Neural cell (in vitro differentiated cells): ENCODE data around the gene TEX9. TPM values are rescaled to one million over a fixed set of nuclear protein-coding genes. Genes with fewer than 3 reads are reported as not detected.

Experiments used
- H2AFZ ChIP-seq: fragments of 200-600, 300-800 bp; sonication (generic), shearing (Covaris generic); 2 replicates; pipeline ENCODE4 v1.6.0; 2014; ENCODE audit warnings: low read depth, mild to moderate bottlenecking, antibody characterized with exemption, low read length, moderate library complexity
- H3F3A ChIP-seq: fragments of 200-600 bp; shearing (Covaris generic); 2 replicates; pipeline ENCODE4 v1.6.1; 2016; ENCODE audit warnings: mild to moderate bottlenecking, moderate library complexity, mixed read lengths, antibody characterized with exemption, low read length; ENCODE audit not compliant: insufficient read depth, poor library complexity, severe bottlenecking
- H3K27ac ChIP-seq: fragments of 200-600, 300-800 bp; sonication (generic), shearing (Covaris generic); 2 replicates; pipeline ENCODE4 v1.5.1; 2014; ENCODE audit warnings: mild to moderate bottlenecking, low read length, moderate library complexity
- H3K27me3 ChIP-seq: fragments of 300-800, 200-600 bp; sonication (generic), shearing (Covaris generic); 2 replicates; pipeline ENCODE4 v1.6.0; 2014; ENCODE audit warnings: mild to moderate bottlenecking, low read depth, low read length, moderate library complexity; ENCODE audit not compliant: insufficient read depth
- H3K36me3 ChIP-seq: fragments of 300-800, 200-600 bp; sonication (generic), shearing (Covaris generic); 2 replicates; pipeline ENCODE4 v1.5.1; 2014; ENCODE audit warnings: mild to moderate bottlenecking, antibody characterized with exemption, low read length, moderate library complexity; ENCODE audit not compliant: insufficient read depth
- H3K4me2 ChIP-seq: fragments of 300-800, 200-600 bp; sonication (generic), shearing (Covaris generic); 2 replicates; pipeline ENCODE4 v1.6.0; 2014; ENCODE audit warnings: mild to moderate bottlenecking, low read length
- H3K4me3 ChIP-seq: fragments of 300-800, 200-600 bp; sonication (generic), shearing (Covaris generic); 2 replicates; pipeline ENCODE4 v1.5.1; 2014; ENCODE audit warnings: mild to moderate bottlenecking, low read length, moderate library complexity
- H3K79me2 ChIP-seq: fragments of 200-600 bp; shearing (Covaris generic); replicated peaks from 2 replicates; pipeline ENCODE4 v1.6.0; 2014; ENCODE audit warnings: mild to moderate bottlenecking, low read length, moderate library complexity; ENCODE audit not compliant: insufficient read depth
- H3K9ac ChIP-seq: fragments of 300-800, 200-600 bp; sonication (generic), shearing (Covaris generic); 2 replicates; pipeline ENCODE4 v1.6.1; 2016; ENCODE audit warnings: mild to moderate bottlenecking, low read length, mixed read lengths
- H3K9me2 ChIP-seq: fragments of 200-600 bp; shearing (Covaris generic); 2 replicates; pipeline ENCODE4 v1.6.1; 2016; ENCODE audit warnings: mild to moderate bottlenecking, low read length, mixed read lengths; ENCODE audit not compliant: insufficient read depth
- H3K9me3 ChIP-seq: fragments of 200-600, 300-800 bp; sonication (generic), shearing (Covaris generic); 2 replicates; pipeline ENCODE4 v1.6.1; 2016; ENCODE audit warnings: mild to moderate bottlenecking, mixed run types, low read length, moderate library complexity, mixed read lengths
- H4K20me1 ChIP-seq: fragments of 200-600 bp; shearing (Covaris generic); 2 replicates; pipeline ENCODE4 v1.6.1; 2016; ENCODE audit warnings: mild to moderate bottlenecking, mixed run types; ENCODE audit not compliant: insufficient read depth
- CTCF ChIP-seq: fragments of 450-650 bp; IDR thresholded peaks from 2 replicates; pipeline ENCODE4 v1.5.1; 2014; ENCODE audit warnings: antibody characterized with exemption, mild to moderate bottlenecking, moderate library complexity; ENCODE audit not compliant: poor library complexity, severe bottlenecking
- EP300 ChIP-seq: fragments of 450-650 bp; conservative IDR thresholded peaks from 2 replicates; pipeline ENCODE4 v1.6.1; 2014; ENCODE audit warnings: antibody characterized with exemption, mild to moderate bottlenecking, moderate library complexity; ENCODE audit not compliant: poor library complexity, severe bottlenecking
- EZH2 ChIP-seq: fragments of 200-600, 300-800 bp; shearing (Covaris generic), sonication (generic); IDR thresholded peaks from 2 replicates; pipeline ENCODE4 v1.6.1; 2014; ENCODE audit warnings: antibody characterized with exemption, low read length, borderline replicate concordance, mild to moderate bottlenecking; ENCODE audit not compliant: insufficient read depth, poor library complexity, severe bottlenecking
- MXI1 ChIP-seq: fragments of 450-650 bp; conservative IDR thresholded peaks from 2 replicates; pipeline ENCODE4 v1.6.1; 2014; ENCODE audit warnings: antibody characterized with exemption, mild to moderate bottlenecking; ENCODE audit not compliant: poor library complexity, severe bottlenecking
- POLR2AphosphoS5 ChIP-seq: IDR thresholded peaks from 2 replicates; pipeline ENCODE4 v1.6.1; 2012
- RAD21 ChIP-seq: fragments of 450-650 bp; conservative IDR thresholded peaks from 2 replicates; pipeline ENCODE4 v1.6.1; 2014; ENCODE audit warnings: antibody characterized with exemption, mild to moderate bottlenecking, moderate library complexity
- SMC3 ChIP-seq: fragments of 450-650 bp; conservative IDR thresholded peaks from 2 replicates; pipeline ENCODE4 v1.6.1; 2014; ENCODE audit warnings: antibody characterized with exemption, mild to moderate bottlenecking, moderate library complexity; ENCODE audit not compliant: poor library complexity
- TAF1 ChIP-seq: IDR thresholded peaks from 2 replicates; pipeline ENCODE4 v1.6.1; 2012; ENCODE audit warnings: low read depth
- polyA plus RNA-seq: library from polyadenylated mRNA; depleted of rRNA; stranded (reverse); fragments of >200 nt; gene quantifications from 2 replicates; pipeline ENCODE4 v1.2.3, GENCODE V29; 2014
- TF ChIP-seq, protein P1 (sequence below): IDR thresholded peaks from 2 replicates; pipeline ENCODE4 v1.6.1; 2012; ENCODE audit warnings: borderline replicate concordance

Gene TEX9
- polyA plus RNA-seq, 1 donor from 2014 or later = 23.6 TPM

GRCh38 chr15:56473017-56473416 is 107.8 kb downstream of the TEX9 start:
- Histone ChIP-seq H3K27me3 (no peaks in the 10 kb centered on the region), H3K79me2 (no peaks in the 10 kb centered on the region), H3K9me2 (no peaks in the 10 kb centered on the region), H3K36me3 (no peaks in the 10 kb centered on the region), H3K27ac (no peak overlapping the region), H2AFZ (no peak overlapping the region), H3K9ac (no peak overlapping the region), H3K4me2 (no peak overlapping the region), H4K20me1 (no peaks in the 10 kb centered on the region), H3K9me3 (no peaks in the 10 kb centered on the region), H3F3A (no peaks in the 10 kb centered on the region), H3K4me3 (no peak overlapping the region)
- TF ChIP-seq RAD21 (no peak), TAF1 (no peak), MXI1 (no peak), POLR2AphosphoS5 (no peak), CTCF (no peak), SMC3 (no peak)

DNA sequence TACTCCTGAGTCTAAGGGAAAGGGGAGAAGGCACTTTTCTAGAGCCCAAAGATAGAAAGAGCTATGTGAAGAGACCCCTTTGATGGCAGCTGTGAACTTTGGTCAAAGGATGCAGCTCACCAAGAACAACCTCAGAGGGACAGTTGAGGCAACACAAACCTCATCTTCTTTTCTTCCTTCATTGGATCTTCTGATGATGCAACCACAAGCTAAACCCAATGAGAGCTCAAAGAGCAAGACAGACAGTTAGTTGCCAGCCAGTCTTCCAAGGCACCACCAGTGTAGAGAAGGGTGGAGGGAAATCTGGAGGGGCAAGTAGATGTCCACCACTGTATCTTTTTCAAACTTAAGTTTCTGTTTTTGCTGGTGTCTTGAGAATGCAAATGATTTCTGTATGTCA is 110.1 kb downstream of the TEX9 start:
- Histone ChIP-seq H3K9me2 (no peaks in the 10 kb centered on the region), H3K4me3 (no peak overlapping the region), H4K20me1 (no peaks in the 10 kb centered on the region), H3K4me2 (no peak overlapping the region), H3K9me3 (no peaks in the 10 kb centered on the region), H3K27ac (no peak overlapping the region), H3K27me3 (no peaks in the 10 kb centered on the region), H3K9ac (no peak overlapping the region), H2AFZ (no peak overlapping the region), H3F3A (no peaks in the 10 kb centered on the region), H3K36me3 (no peaks in the 10 kb centered on the region), H3K79me2 (no peaks in the 10 kb centered on the region)
- TF ChIP-seq, protein P1, sequence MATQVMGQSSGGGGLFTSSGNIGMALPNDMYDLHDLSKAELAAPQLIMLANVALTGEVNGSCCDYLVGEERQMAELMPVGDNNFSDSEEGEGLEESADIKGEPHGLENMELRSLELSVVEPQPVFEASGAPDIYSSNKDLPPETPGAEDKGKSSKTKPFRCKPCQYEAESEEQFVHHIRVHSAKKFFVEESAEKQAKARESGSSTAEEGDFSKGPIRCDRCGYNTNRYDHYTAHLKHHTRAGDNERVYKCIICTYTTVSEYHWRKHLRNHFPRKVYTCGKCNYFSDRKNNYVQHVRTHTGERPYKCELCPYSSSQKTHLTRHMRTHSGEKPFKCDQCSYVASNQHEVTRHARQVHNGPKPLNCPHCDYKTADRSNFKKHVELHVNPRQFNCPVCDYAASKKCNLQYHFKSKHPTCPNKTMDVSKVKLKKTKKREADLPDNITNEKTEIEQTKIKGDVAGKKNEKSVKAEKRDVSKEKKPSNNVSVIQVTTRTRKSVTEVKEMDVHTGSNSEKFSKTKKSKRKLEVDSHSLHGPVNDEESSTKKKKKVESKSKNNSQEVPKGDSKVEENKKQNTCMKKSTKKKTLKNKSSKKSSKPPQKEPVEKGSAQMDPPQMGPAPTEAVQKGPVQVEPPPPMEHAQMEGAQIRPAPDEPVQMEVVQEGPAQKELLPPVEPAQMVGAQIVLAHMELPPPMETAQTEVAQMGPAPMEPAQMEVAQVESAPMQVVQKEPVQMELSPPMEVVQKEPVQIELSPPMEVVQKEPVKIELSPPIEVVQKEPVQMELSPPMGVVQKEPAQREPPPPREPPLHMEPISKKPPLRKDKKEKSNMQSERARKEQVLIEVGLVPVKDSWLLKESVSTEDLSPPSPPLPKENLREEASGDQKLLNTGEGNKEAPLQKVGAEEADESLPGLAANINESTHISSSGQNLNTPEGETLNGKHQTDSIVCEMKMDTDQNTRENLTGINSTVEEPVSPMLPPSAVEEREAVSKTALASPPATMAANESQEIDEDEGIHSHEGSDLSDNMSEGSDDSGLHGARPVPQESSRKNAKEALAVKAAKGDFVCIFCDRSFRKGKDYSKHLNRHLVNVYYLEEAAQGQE = no peak
- TF ChIP-seq RAD21 (no peak), EP300 (no peak), MXI1 (no peak), TAF1 (no peak), SMC3 (no peak), CTCF (no peak), EZH2 (no peak), POLR2AphosphoS5 (no peak)

Other genes starting within 250 kb of the TEX9 start
- gene RFX7, start 121.5 kb upstream of the TEX9 start, polyA plus RNA-seq = 11.2 and 12.9 TPM in 2 replicates
- not detected in 2 replicates for gene MNS1, start 99.7 kb downstream of the TEX9 start, polyA plus RNA-seq